Activated CD4-positive, alpha-beta T cell treated with anti-CD3 and anti-CD28 coated beads, Interleukin-2, Interleukin-6, amounts not matched to agents 100 ng/mL and 50 ng/mL, durations not matched to agents 16 hours and 8 hours (primary cell): Measurements from ENCODE around the gene FAT1.
A peak's percentile ranks its signal among the peaks of the same experiment; 100 is the strongest.

Experiments used
- DNase-seq: peaks from one replicate; pipeline ENCODE4 v3.0.0-alpha.2; 2020

Gene FAT1

DNA sequence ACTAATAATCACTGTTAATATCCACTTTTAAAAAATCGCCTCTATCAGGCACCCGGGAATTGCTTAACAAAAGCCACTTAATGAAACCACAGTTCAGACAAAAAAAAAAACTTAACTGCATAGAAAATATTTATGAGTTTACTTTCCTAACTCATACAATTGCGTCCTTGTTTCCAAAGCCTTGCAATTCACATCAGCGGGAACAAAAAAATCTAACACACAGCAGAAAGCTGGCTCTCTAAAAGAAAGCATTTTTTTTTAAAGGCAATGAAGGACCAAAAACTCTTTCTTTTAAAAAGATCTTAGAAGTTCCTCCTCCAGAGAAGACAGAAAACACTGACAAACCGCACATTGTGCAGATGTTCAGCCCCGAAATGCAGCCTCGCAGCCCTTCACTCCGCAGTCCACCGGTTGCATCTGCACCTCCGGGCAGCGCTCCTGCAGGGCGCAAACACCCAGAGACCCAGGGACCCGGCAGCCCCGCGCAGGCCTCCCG, 812 bp downstream of the FAT1 start:
- DNase-seq, result no peak

DNA sequence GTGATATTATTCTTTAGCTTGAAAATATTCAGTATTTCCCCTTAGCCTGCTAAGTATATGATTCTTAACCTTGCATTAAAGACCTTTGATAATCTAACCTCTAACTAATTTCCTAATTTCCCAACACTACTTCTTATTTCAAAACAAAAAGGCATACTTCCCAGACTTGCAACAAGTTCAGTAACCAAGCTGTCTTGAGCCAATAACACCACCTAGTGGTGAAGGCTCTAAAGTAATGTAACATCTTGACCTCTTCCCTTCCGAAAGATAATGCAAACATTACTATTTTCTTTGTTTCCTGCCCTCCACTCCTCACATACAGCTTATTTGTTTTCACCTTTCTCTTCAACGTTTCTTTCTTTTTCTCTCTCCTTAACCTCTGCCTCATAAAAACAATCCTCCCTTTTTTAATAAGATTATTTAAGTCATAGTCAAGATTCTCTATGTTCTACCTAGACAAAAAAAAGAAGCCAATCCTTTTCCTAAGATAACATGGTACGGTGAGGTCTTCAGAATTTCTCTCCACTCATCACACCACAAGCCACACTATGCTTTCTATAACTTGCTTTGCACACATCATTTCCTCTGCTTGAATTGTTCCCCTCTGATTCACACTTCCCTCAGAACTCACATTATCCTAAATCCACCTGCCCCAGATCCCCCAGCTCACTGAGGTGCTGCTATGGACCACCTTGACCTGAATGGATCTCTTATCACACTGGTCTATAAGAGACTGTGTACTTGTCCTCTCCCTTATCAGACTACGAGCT, 3.5 kb downstream of the FAT1 start:
- peak; percentile 7 for DNase-seq

- no peak for DNase-seq
Observed at GRCh38 chr4:186717556-186717955, 6.1 kb downstream of the FAT1 start.

GRCh38 chr4:186715077-186715476, 8.6 kb downstream of the FAT1 start:
- DNase-seq, result no peak

GRCh38 chr4:186714006-186714675, 9.5 kb downstream of the FAT1 start:
- no peak for DNase-seq

DNA sequence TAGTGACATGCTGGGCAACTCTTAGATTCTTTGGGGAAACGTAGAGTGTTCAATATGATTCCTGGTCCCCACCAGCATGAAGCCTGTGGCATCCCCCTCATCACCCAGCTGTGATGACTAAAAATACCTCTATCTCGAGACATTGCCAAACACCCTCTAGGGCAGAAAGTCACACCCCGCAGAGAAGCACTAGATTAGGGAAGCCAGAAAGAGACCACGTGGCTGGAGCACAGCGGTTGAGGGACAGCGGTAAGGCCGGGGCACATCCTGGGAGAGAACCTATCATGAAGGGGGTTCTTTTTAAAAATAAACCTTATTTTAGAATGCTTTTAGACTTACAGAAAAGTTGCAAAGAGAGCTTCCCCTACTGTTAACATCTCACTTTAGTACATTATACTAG, 11.0 kb downstream of the FAT1 start:
- no peak for DNase-seq

- DNase-seq, result no peak
Observed at GRCh38 chr4:186710521-186711119, 13.0 kb downstream of the FAT1 start.

GRCh38 chr4:186709517-186709916, 14.1 kb downstream of the FAT1 start:
- no peak for DNase-seq

GRCh38 chr4:186708554-186708953, 15.1 kb downstream of the FAT1 start:
- no peak for DNase-seq

DNA sequence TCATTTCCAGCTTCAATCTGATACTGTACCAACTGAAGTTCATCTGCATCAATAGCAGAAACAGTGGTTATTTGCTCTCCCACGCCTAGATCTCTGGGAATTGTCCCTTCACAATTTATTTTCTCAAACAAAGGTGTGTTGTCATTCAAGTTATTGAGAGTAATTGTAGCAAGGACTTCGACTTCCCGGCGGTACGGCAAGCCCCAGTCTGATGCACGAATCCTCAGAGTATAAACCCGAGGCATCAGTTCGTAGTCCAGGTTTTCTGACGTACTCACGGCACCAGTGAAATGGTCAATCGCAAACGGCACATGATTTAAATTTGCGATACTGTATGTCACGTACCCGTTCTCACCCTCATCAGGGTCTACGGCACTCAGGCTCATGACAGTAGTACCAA, 15.7 kb downstream of the FAT1 start:
- no peak for DNase-seq

DNA sequence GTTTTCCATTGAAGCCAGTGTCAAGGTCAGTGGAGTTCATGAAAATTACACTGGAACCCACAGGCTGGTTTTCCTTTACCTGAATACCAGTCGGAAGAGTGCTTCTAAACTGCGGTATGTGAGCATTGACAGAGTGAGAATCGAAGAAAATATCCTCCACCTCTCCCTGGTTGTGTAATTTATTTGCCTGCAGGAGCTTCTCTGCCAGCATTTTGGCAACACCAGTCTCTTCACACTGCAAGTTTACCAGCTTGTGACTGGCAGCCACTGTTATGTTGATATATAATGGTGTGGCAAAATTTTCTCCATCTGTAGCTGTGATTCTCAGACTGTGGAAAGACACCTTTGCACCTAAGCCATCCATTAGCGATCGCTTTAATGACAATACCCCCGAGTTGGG, 16.1 kb downstream of the FAT1 start:
- DNase-seq, result no peak

DNA sequence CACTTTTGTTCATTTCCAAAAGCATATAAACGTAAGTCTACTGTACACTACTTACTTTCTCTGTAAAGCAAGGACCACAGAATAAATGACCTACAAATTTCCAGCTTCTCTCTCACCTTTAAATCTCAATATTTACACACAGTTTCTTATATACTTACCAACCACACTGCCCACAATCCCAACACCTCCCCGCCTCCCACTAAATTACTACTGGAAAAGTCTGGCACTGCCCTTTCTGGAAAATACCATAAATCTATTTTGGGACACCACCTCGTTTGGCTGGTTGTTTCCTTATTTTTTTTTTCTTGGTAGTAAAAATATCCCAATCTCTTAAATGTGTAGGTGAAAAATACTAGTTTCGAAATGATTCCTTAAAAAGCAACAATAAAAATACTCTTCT, 19.6 kb downstream of the FAT1 start:
- DNase-seq, result no peak

DNA sequence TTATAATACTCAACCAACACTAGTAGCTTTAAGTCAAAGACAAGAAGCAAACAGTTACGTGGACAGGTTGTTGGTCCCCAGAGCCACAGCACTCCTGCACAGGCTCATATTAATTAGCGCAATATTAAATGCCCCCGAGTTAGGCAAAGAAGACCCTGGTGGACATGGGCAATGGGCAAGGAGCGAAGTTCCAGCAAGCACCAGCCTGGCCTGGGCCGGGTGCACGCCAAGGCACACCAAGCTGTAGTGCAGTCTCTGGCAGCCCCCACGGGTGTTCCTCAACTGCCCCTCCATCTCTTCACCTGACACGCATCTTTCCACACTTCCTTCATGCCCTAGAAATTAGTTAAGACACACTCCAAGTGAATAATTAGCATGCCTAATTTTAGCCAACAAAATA, 20.1 kb downstream of the FAT1 start:
- no peak for DNase-seq

DNA sequence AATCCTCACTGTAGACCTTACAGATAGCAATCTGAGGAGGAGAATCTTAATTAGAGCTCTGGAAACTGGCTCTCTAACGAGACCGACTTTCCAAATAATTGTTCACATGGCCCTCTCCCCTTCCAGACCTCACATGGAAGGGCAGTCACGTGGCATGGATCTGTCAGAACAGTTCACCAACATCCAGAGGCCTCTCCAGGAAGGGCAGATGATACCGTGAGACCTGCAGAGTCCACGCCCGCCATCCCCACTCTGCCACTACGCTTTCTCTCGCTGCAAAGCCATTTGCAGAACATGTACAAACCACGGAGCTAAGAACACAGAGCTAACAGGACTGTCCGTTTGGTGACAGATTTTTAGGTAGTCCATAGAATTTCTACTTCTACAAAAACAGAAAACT, 20.7 kb downstream of the FAT1 start:
- DNase-seq, result no peak

- DNase-seq, result no peak
Observed at GRCh38 chr4:186702297-186702696, 21.4 kb downstream of the FAT1 start.

DNA sequence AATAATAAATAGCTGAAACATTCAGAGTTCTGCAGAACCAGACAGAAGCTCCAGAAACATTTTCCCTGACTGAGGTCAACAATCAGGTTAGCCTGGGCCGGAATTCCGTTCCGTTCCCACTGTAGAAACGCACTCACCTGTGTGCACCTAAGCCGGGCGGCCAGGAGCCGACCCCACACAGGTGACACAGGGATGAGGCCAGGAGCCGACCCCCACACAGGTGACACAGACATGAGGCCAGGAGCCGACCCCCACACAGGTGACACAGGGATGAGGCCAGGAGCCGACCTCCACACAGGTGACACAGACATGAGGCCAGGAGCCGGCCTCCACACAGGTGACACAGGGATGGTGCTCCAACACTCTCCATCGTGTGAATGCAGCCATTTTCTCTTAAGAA, 21.9 kb downstream of the FAT1 start:
- DNase-seq, result no peak

DNA sequence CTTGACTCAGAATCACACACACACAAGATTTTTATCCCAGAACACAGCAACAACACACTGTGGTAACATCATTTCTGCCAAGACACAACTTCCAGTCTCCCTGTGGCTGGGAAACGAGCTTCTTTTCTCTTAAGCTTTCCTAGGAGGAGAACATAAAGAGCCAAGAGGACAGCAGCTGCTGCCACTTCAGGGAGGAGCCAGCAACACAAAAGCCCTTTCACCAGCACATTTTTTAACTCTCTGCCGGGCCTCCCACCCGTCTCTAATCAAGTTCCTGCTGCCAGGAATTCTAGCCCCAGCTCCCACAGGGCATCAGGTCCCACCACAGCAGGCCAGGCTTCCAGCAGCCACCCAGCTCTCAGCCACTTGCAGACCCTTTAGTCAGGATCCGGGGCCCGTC, 22.4 kb downstream of the FAT1 start:
- no peak for DNase-seq

DNA sequence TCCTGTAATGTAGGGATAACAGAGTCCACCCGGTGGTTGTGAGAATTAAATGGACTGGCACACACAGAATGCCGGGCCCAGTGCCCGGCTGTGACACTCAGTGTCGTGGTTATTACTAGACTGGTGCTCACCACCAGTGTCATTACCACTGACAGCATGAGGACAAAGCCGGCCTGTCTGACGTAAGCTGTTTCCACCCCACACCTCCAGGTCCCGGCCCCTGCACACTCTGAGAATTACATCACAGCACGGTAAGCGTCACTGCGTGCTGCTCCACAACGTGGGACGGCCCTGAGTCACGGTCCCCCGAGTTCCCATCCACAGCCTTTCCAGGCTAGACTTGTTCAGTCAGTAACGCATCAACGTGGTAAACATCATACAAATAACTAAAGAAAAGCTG, 22.9 kb downstream of the FAT1 start:
- DNase-seq, result no peak

DNA sequence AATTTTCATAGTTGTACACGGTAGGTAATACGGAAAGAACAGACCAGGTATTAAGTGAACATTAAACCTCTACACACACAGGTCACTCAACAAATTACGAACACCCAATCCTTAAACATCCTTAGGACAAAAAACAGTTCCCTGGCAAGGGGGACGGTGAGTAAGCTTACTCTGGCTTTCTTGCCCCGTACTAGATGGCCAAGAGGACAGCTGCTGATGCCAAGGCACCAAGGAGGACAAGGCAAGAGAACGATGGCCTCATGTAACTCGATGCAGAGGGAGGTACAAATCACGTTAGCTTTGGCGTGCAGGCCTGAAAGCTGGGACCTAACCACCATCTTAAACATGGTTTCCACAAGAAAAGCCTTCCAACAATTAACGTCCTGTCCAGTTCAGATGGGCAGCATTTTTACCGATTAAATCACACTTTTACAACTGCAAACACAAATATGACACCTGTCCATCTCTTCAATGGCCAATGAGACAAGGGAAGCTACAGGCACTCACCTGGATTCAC, 23.7 kb downstream of the FAT1 start:
- no peak for DNase-seq

DNA sequence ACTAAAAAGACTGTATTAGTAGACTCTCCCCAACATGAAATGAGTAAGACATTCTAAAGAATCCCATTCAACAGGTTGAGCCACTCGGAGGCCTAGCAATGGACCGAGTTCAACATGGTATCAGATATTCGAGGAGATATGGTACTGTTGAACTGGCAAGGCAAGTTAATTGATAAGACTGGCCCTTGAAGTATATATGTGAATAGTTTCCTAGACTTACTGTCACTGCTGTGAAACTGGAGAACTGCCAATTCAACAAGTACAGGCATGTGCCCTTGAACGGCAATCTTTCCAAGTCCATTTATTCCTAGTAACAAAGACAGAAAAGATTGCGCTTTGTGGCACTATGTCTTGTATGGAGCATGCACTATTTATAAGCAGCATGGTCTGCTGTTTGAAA, 24.4 kb downstream of the FAT1 start:
- no peak for DNase-seq

- no peak for DNase-seq
Observed at GRCh38 chr4:186698525-186698924, 25.1 kb downstream of the FAT1 start.

GRCh38 chr4:186698028-186698427, 25.6 kb downstream of the FAT1 start:
- DNase-seq, result no peak

- DNase-seq, result no peak
Observed at GRCh38 chr4:186695392-186695791, 28.3 kb downstream of the FAT1 start.

DNA sequence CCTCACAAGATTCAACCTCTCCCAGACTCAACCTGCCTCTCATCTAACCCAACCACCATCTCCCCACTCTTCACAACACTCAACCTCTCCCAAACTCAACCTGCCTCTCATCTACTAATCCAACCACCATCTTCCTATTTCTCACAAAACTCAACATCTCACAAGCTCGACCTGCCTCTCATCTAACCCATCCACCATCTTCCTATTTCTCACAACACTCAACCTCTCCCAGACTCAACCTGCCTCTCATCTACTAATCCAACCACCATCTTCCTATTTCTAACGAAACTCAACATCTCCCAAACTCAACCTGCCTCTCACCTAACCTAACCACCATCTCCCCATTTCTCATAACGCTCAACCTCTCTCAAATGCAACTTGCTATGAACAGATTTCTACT, 29.8 kb downstream of the FAT1 start:
- DNase-seq, result no peak
